ENCODE measurements around the gene ANKHD1.

The ANKHD1 gene

DNA sequence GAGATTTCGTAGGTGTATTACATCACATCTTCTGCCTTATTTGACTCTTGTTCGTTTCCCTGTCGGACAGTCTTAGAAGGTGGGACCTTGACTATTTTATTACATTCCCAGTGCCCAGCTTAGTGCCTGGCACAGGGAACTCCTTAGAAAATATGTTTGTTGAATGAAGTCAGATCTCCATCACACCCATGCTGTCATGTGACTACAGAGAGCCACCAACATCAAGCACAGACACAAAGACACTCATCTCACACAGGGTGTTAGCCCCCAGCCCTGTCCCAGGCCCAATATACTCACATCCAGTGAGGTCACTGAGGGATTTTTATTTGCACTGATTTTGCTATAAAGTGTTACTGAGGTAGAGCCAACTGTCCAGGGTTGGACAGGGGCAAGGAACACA lies 156.3 kb downstream of the ANKHD1 start:
- in situ Hi-C loops (cut with MboI; ENCODE audit: low sequenced_read_pairs) = no loop called here

DNA sequence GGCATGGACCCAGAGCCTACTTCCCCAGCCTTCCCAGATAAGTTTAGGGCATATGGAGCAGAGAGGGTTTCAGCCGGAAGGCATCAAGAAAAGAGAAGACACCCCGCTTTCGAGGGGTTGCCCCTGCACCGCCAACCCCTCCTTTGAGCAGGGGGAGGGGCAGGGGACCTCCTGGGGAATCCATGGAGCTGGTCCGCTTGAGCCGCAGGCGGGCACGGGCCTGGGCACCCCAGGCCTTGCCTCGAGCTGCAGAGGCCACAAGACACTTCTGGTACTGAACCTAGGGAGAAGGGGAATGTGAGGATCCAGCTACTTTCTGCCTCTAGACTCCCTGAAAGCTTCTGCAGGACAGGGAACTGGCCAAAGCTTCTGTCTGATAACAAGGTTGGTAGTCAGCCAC lies 156.9 kb downstream of the ANKHD1 start:
- in situ Hi-C loops (cut with MboI; ENCODE audit: low sequenced_read_pairs) = no loop called here

DNA sequence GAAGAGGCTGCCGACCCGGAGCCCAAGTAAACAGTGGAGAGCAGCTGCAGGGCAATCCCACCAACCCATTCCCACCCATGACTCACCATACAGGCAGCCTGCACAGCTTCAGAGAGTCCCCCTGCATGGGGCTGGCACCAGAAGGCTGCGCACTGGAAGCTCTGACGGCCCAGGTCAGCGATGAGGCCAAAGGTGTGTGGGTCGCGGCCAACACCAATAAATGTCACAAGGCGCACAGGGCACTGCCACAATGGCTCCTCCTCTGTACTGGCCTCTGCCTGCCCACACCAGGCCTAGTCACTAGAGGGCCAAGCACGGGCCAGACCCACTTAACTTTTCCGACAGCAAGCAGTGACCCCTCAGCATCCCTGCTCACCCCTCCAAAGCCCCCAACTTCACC lies 158.6 kb downstream of the ANKHD1 start:
- in situ Hi-C loops (cut with MboI; ENCODE audit: low sequenced_read_pairs) = no loop called here

DNA sequence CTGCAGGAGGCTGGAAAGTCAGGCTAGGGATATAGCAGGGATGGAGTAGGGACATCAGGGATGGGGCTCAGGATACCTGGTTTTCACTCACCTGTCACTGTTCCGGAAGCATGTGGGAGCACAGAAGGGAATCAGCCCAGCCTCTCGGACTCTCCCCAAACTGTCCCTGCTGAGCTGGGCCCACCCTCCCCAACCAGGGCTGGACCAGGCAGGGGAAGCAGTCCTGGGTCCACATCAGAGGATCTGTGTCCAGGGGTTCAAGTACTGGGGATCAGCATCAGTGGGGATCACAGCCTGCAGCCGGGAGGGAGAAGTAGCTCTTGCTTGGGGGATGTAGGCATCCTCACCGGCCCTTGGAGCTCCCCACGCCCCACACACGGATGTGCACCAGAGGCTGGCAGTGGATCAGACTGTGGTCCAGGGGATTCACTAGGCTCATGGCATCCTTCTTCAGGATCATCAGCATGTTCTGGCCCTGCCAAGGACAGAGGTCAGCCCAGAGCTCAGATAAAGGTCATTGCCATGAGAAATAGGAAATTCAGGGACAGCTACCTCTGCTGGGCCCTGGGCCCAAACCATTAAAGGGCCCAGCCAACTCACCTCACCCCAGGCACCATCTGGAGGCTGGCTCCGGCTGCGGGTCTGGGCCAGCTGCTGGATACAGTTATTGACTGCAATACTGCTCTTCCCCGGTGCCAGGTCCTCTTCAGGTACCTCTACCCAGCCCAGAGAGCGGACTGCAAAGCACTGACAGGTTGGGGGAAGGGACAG lies 160.3 kb downstream of the ANKHD1 start:
- in situ Hi-C loops (cut with MboI; ENCODE audit: low sequenced_read_pairs) = no loop called here

- in situ Hi-C loops (cut with MboI; ENCODE audit: low sequenced_read_pairs) = no loop called here
Measured at GRCh38 chr5:140563596-140563995, 162.0 kb downstream of the ANKHD1 start.

DNA sequence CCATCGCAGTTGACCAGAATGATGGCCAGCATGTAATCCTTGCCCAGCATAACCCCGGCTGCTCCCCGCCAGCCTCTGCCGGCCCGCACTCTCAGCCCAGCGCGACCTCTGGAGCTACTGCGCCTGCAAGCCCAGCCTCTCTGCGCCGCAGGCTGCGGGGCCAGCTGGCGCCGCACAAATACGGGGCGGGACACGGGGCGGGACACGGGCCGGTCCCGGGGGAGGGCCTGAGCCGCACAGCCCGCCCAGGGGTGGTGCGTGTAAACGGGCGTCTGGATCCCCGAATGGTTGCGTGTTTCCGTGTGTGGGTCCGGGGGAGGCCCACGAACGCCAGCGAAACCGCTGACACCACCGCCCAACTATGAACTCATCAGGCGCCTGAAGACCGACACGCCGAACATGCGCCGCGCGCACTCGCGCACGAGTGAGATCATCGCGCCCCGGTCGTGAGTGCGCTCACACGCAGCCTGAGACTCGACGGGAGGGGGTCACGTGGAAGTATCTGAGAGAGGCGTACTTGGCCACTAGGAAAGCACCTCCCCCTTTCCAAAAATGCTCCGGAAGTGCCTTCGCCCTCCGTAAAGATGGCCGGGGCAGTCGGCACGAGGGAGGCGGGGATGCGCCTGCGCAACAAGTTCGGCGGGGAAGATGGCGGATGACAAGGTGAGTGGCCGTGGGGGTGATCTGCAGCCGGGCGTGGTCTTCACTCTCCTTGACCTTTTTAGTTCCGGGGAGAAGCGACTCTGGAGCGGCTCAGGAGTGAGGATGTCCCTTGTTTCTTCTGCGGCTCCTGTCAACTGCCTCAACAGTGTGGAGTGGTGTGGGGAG lies 162.8 kb downstream of the ANKHD1 start, which contains the start of the genes APBB3 and SLC35A4:
TSS of gene APBB3 (minus strand) at position 403 of the 828 bp plus-strand sequence. CDS start at position 50, 353 bp downstream.
TSS of gene SLC35A4 (plus strand) at position 633 of the 828 bp plus-strand sequence. CDS start 2,342 bp downstream, outside the sequence.
- in situ Hi-C loops (cut with MboI; ENCODE audit: low sequenced_read_pairs) = no loop called here

DNA sequence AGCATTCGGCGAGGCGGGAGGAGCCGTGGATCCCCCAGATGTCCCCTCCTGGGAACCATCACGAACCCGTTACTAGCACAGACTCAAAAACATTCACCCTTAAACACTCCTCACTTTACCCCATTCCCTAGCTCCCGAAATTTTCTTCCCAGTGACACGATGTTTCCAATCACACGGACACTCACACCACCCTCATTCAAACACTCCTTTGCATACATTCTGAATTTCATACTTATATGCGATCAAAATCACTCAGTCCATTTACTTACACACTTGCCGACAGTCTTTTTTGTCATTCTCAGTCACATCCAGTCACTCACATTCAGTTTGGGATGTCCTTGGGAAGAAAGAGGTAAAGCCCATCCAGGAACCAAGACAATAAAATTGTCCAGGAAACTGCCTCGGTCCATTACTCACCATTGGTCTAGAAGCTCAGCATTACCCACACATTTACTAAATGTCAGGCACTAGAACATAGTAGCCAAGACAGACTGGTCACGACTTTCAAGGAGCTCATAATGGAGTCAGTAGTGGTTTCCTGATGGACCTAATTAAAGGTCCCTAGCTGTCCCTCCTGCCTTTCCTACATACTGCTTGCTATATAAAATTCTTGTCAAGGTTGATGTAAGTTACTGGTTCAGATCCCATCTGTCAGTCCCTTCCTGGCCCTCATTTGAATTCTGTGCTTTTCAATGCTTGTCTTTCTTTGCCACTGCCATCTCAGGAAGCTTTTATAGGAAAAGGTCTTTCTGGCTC lies 163.6 kb downstream of the ANKHD1 start:
- in situ Hi-C loops (cut with MboI; ENCODE audit: low sequenced_read_pairs) = no loop called here

DNA sequence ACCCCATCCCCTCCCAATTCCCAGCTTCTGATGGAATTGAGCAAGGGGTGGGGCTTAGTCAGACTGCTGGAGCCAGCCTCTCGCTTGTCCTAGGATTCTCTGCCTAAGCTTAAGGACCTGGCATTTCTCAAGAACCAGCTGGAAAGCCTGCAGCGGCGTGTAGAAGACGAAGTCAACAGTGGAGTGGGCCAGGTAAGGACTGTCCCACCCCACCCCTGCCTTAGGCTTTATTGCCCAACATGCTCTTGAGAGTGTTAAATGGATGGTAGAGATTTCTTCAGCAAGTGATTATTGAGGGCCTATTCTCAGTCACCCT lies 164.1 kb downstream of the ANKHD1 start:
- in situ Hi-C loops (cut with MboI; ENCODE audit: low sequenced_read_pairs) = no loop called here

DNA sequence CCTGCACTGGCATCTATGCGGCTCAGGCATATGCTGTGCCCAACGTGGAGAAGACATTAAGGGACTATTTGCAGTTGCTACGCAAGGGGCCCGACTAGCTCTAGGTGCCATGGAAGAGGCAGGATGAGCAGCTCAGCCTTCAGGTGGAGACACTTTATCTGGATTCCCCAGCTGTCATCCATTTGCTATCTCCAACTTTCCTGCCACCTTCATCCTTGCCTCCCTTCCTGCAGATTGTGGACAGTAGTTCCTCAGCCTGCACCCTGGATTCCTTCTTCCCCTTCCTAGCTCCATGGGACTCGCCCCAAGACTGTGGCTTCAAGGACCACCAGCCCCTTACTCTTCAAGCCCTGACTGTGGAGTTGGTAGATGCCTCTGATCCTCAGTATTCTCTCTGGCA lies 165.0 kb downstream of the ANKHD1 start:
- in situ Hi-C loops (cut with MboI; ENCODE audit: low sequenced_read_pairs) = no loop called here

- in situ Hi-C loops (cut with MboI; ENCODE audit: low sequenced_read_pairs) = no loop called here
Measured at GRCh38 chr5:140567136-140567818, 165.6 kb downstream of the ANKHD1 start.

GRCh38 chr5:140567871-140568270 lies 166.2 kb downstream of the ANKHD1 start:
- in situ Hi-C loops (cut with MboI; ENCODE audit: low sequenced_read_pairs) = no loop called here

DNA sequence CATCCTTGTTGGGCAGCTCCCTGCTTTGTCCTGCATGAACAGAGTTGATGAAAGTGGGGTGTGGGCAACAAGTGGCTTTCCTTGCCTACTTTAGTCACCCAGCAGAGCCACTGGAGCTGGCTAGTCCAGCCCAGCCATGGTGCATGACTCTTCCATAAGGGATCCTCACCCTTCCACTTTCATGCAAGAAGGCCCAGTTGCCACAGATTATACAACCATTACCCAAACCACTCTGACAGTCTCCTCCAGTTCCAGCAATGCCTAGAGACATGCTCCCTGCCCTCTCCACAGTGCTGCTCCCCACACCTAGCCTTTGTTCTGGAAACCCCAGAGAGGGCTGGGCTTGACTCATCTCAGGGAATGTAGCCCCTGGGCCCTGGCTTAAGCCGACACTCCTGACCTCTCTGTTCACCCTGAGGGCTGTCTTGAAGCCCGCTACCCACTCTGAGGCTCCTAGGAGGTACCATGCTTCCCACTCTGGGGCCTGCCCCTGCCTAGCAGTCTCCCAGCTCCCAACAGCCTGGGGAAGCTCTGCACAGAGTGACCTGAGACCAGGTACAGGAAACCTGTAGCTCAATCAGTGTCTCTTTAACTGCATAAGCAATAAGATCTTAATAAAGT lies 166.9 kb downstream of the ANKHD1 start:
- in situ Hi-C loops (cut with MboI; ENCODE audit: low sequenced_read_pairs) = no loop called here

DNA sequence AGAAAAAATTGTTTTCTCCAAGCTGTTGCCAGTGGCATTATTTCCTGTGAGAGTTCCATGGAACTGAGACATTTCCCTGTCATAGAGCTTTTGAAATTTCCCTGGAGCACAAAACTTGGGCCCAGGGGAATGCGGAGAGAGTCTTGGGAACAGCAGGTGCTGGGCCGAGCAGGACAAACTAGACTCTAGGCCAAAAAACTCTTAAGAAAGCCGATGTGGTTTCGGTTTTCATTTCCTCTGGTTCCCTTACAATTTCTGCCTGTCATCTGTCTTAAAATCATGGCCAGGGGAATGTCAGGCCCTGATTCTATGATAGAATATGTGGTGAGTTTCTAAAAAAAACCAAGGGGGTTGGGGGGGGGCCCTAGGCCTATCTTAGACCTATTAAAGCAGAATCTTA lies 167.6 kb downstream of the ANKHD1 start:
- in situ Hi-C loops (cut with MboI; ENCODE audit: low sequenced_read_pairs) = no loop called here

GRCh38 chr5:140570058-140570457 lies 168.4 kb downstream of the ANKHD1 start:
- in situ Hi-C loops (cut with MboI; ENCODE audit: low sequenced_read_pairs) = no loop called here

DNA sequence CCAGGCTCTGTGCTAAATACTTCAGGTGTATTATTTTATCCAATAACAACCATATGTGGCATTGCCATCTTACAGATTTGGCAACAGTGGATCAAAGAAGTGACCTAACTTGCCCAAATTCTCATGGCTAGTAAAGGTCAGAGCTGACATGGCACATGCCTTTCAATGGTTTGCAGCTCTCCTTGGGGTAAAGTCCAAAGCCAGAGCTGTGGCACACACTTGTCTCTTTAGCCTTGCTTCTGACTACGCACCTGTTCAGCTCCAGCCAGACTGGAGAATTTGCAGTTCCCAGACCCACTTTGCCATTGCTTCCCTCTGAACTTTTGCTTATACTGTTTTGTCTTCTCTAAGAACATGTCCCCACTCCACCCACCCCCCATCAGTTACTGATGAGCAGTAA lies 168.9 kb downstream of the ANKHD1 start:
- in situ Hi-C loops (cut with MboI; ENCODE audit: low sequenced_read_pairs) = no loop called here

DNA sequence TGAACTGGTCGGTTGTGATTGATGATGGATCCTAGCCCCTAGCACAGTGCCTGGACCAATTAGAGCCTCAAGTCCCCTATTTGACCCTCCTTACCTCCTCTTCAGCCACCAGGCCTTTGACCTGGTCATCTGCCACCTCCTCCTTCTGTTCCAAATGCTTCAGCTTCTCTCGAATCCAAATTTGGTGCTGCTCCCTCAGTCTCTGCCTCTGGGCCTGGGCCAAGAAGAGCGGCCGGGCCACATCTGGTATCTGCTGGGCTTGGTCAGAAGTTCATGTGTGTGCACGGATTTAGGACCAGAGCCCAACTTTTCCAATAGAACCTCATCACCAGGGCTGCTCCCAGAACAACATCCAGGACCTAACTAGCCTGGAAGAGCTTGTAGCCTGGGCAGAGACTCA lies 169.5 kb downstream of the ANKHD1 start:
- in situ Hi-C loops (cut with MboI; ENCODE audit: low sequenced_read_pairs) = no loop called here

DNA sequence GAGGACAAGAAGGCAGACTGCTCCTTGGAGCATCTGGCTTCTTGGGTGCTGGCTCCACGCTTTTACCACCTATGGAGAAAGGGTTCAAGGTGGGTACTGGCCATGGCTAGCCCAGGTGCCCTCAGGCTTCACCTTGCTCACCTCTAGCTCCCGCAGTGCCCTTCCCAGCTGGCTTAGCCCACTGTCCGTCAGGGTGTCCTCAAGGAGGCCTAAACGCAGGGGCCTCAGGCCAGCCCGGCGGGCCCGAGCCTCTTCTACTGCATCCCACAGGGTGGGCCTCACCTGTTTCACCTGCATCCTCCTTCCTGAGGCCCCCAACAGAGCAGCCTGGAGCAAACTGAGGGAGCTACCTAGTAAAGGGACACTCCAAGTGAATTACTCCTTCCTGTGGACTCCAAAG lies 172.1 kb downstream of the ANKHD1 start:
- in situ Hi-C loops (cut with MboI; ENCODE audit: low sequenced_read_pairs) = no loop called here

DNA sequence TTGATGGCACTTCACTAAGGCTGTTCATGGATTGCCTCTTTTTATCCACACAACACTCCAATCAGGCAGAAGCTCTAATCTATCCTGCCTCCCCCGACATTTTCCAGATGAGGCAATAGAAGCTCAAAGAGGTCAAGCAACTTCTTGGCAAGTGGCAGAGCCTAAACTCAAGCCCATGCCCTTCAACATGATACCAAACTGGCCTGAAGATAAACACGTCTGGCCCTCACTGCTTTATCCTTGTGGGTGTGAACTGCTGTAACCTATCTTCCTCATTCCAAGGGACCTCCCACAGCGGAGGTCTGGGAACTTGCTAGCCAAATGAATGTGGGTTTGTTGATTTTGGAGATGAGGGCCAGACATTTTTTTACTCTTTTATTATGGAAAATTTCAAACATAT lies 172.5 kb downstream of the ANKHD1 start:
- in situ Hi-C loops (cut with MboI; ENCODE audit: low sequenced_read_pairs) = no loop called here

GRCh38 chr5:140575309-140575708 lies 173.7 kb downstream of the ANKHD1 start:
- in situ Hi-C loops (cut with MboI; ENCODE audit: low sequenced_read_pairs) = no loop called here

- in situ Hi-C loops (cut with MboI; ENCODE audit: low sequenced_read_pairs) = no loop called here
Measured at GRCh38 chr5:140576776-140577201, 175.2 kb downstream of the ANKHD1 start.

Data from HL-60/S4 treated with retinoic acid at 250 ng/mL for 4 days and 3 days (cell line).